HepG2 (cell line): ENCODE data around the gene CALML4. TPM values are rescaled to one million over a fixed set of nuclear protein-coding genes. Genes with fewer than 3 reads are reported as not detected.
A peak's percentile ranks its signal among the peaks of the same experiment; 100 is the strongest.

Experiments
- ATAC-seq: fragments of 200-7000 bp; cut with Tn5 transposase; 3 replicates; pipeline ENCODE4 v1.9.1; 2020; ENCODE audit warnings: mild to moderate bottlenecking, moderate library complexity
- BruUV-seq: library from RNA; stranded (reverse); fragments of 400-500 nt; replicated peaks from 2 replicates; lab custom pipeline; 2021; lab: Mats Ljungman, UMichigan
- CTCF ChIA-PET: fragments of 300-600 bp; formaldehyde crosslinking; extraction: SDS; loops from one replicate; lab custom pipeline; 2021; ENCODE audit warnings: low total read pairs, inconsistent platforms, low intra/inter-chr PET ratio; lab: Yijun Ruan, JAX
- POLR2A ChIA-PET: fragments of 350-600 bp; sonication (Branson Sonifier 250); formaldehyde crosslinking; loops from one replicate; lab custom pipeline; 2020; ENCODE audit warnings: antibody characterized with exemption, inconsistent platforms; lab: Yijun Ruan, JAX
- DNase-seq: peaks from one replicate; pipeline ENCODE4 v3.0.0-alpha.2; 2015; ENCODE audit warnings: low spot score
- FAIRE-seq: peaks from 3 replicates; lab custom pipeline; 2011; peaks lifted over from hg19 to GRCh38; lab: Jason Lieb, UNC
- H2AFZ ChIP-seq: one replicate; pipeline ENCODE4 v1.6.1; 2011; ENCODE audit warnings: low read length, inconsistent platforms
- H3K27ac ChIP-seq: fragments of 300-600 bp; 3 replicates; pipeline ENCODE4 v1.8.0; 2011; ENCODE audit warnings: mixed run types, mild to moderate bottlenecking, mixed read lengths, low read length, inconsistent platforms; ENCODE audit not compliant: insufficient read depth; ENCODE audit errors: extremely low read length
- H3K27me3 ChIP-seq, 2 experiments: fragments of 200-600 bp in 1 of 2; 2 replicates in 1 of 2; 3 replicates in 1 of 2; pipeline versions ENCODE4 v1.6.0 to v1.8.0; 2011; ENCODE audit warnings: low read length in 2 of 2, mild to moderate bottlenecking in 2 of 2, moderate library complexity in 2 of 2, inconsistent platforms in 1 of 2; ENCODE audit not compliant: insufficient read depth in 2 of 2, control insufficient read depth in 1 of 2
- H3K36me3 ChIP-seq, 2 experiments: fragments of 200-600 bp in 1 of 2; replicated peaks in 1 of 2; 2 replicates in 1 of 2; 3 replicates in 1 of 2; pipeline versions ENCODE4 v1.5.1 to v1.8.0; 2011; ENCODE audit warnings: low read length in 2 of 2, inconsistent platforms in 1 of 2; ENCODE audit not compliant: insufficient read depth in 2 of 2, control insufficient read depth in 1 of 2
- H3K4me1 ChIP-seq: 2 replicates; pipeline ENCODE4 v1.5.1; 2012; ENCODE audit warnings: low read length, inconsistent platforms; ENCODE audit not compliant: insufficient read depth
- H3K4me2 ChIP-seq: 2 replicates; pipeline ENCODE4 v1.6.0; 2011; ENCODE audit warnings: low read depth, low read length, inconsistent platforms
- H3K4me3 ChIP-seq, 3 experiments: fragments of 200-600 bp in 1 of 3; sonication (generic), shearing (Covaris generic) in 1 of 3; replicated peaks in 1 of 3; 2 replicates each; pipeline ENCODE4 v1.5.1; 2011 to 2016; ENCODE audit warnings: low read length in 3 of 3, inconsistent platforms in 2 of 3, low read depth in 2 of 3, mild to moderate bottlenecking in 2 of 3, control low read depth in 1 of 3, mixed read lengths in 1 of 3; ENCODE audit not compliant: insufficient read depth in 1 of 3
- H3K79me2 ChIP-seq: one replicate; pipeline ENCODE4 v1.6.1; 2011; ENCODE audit warnings: low read length, inconsistent platforms; ENCODE audit not compliant: insufficient read depth
- H3K9ac ChIP-seq: 2 replicates; pipeline ENCODE4 v1.6.0; 2011; ENCODE audit warnings: mild to moderate bottlenecking, low read depth, low read length, inconsistent platforms; ENCODE audit not compliant: insufficient read depth
- H3K9me3 ChIP-seq: 2 replicates; pipeline ENCODE4 v1.5.1; 2012; ENCODE audit warnings: mild to moderate bottlenecking, low read length
- H4K20me1 ChIP-seq: 2 replicates; pipeline ENCODE4 v1.6.0; 2011; ENCODE audit warnings: inconsistent platforms, mild to moderate bottlenecking, low read length, moderate library complexity; ENCODE audit not compliant: insufficient read depth
- IKZF4 ChIP-seq: sonication (generic); formaldehyde crosslinking; IDR thresholded peaks from 2 replicates; pipeline ENCODE4 v1.5.1; 2020; ENCODE audit warnings: borderline replicate concordance, mild to moderate bottlenecking, low read depth, missing genetic modification reagents; ENCODE audit errors: not compliant biosample characterization
- RARG ChIP-seq: sonication (generic); formaldehyde crosslinking; IDR thresholded peaks from 2 replicates; pipeline ENCODE4 v1.4.0; 2020; ENCODE audit warnings: low read depth, mild to moderate bottlenecking, missing genetic modification reagents
- RBM22 ChIP-seq: fragments of 200-400 bp; formaldehyde crosslinking; optimal IDR thresholded peaks from 2 replicates; pipeline ENCODE3; 2017; ENCODE audit warnings: mild to moderate bottlenecking, low read length, moderate library complexity
- ZNF12 ChIP-seq: sonication (generic); formaldehyde crosslinking; IDR thresholded peaks from 2 replicates; pipeline ENCODE4 v1.5.0; 2020; ENCODE audit warnings: missing genetic modification reagents
- ZNF230 ChIP-seq: sonication (generic); formaldehyde crosslinking; IDR thresholded peaks from 2 replicates; pipeline ENCODE4 v1.4.0; 2020; ENCODE audit warnings: mild to moderate bottlenecking, missing genetic modification reagents
- ZNF281 ChIP-seq: sonication (generic); formaldehyde crosslinking; IDR thresholded peaks from 2 replicates; pipeline ENCODE4 v1.4.0; 2020; ENCODE audit warnings: missing genetic modification reagents, borderline replicate concordance
- WGBS: methylation state at CpG from one replicate; pipeline ENCODE4 v1.1.6; 2017; ENCODE audit warnings: low lambda C conversion rate; 5-methylcytosine and 5-hydroxymethylcytosine counted together
- in situ Hi-C: cut with HindIII; loops from 2 replicates; pipeline ENCODE4 v1.10.0; 2017; ENCODE audit warnings: low pct_unique_long_range_greater_than_20kb; ENCODE audit not compliant: extremely low pct_ligation_motif_present
- intact Hi-C: fragments of 100-400 bp; cut with micrococcal nuclease; formaldehyde crosslinking; loops from one replicate; pipeline ENCODE4 v1.10.0; 2022; ENCODE audit not compliant: unreplicated experiment
- polyA plus RNA-seq, 8 experiments: library from polyadenylated mRNA; depleted of rRNA in 3 of 8; stranded (reverse) in 7 of 8; unstranded in 1 of 8; fragments of >200 nt; fragmentation: Illumina TruSeq in 4 of 8; extraction: Trizol in 4 of 8; gene quantifications; 2 replicates each; pipeline versions ENCODE4 v1.2.1 to v1.2.3, GENCODE V29; 2011 to 2016; ENCODE audit warnings: low read depth in 4 of 8, missing spikeins in 1 of 8, mixed read lengths in 1 of 8; ENCODE audit not compliant: insufficient read depth in 1 of 8
- total RNA-seq, 5 experiments: library from RNA; depleted of rRNA; stranded (reverse); fragments of >200 nt; fragmentation: Illumina TruSeq; extraction: Trizol; gene quantifications; 2 replicates each; pipeline ENCODE4 v1.2.3, GENCODE V29; 2016; ENCODE audit warnings: low read depth in 1 of 5

The CALML4 gene
- total and polyA plus RNA-seq, 2 of the 13 experiments (the other 11 are each of a cell fraction or from before 2014, with no cell fraction given), result 3.6 to 8.7 TPM

GRCh38 chr15:68195336-68196112, 9.6 kb downstream of the CALML4 start:
- BruUV-seq, result no TSS peak
- TF ChIP-seq ZNF12 (CRISPR knock-in tag), result no peak
- no peak for TF ChIP-seq IKZF4 (CRISPR knock-in tag)
- no peak for TF ChIP-seq ZNF230
- no peak for TF ChIP-seq ZNF281
- peak; percentile 69 for TF ChIP-seq RBM22
- TF ChIP-seq RARG (CRISPR knock-in tag), result no peak
- H3K4me1 ChIP-seq, result peaks cover 37% of the 10 kb centered on the region
- no peak overlapping the region for H3K9ac ChIP-seq
- H3K27me3 ChIP-seq, result no peaks in the 10 kb centered on the region
- 97% methylated on average over 6 of the region's 8 CpGs for WGBS
- no peaks in the 10 kb centered on the region for H3K9me3 ChIP-seq
- H4K20me1 ChIP-seq, result no peaks in the 10 kb centered on the region
- DNase-seq (no peak), ATAC-seq (no peak), FAIRE-seq (no peak)
- in situ Hi-C loops, result no loop called here
- CTCF ChIA-PET, result interaction anchor here (2.0 kb wide), 1 partner anchor 15 kb away, joined by 9 read pairs; no protein-coding TSS in a partner anchor
- POLR2A ChIA-PET, result interaction anchor here (1.1 to 1.3 kb wide), 2 partner anchors 10 to 32 kb away, joined by 3 to 4 read pairs; partner anchors contain the start of gene CALML4
- H3K27ac ChIP-seq, result no peak overlapping the region
- H3K4me3 ChIP-seq, result no peak overlapping the region
- no peak overlapping the region for H3K4me2 ChIP-seq
- no peaks in the 10 kb centered on the region for H3K79me2 ChIP-seq
- H2AFZ ChIP-seq, result no peak overlapping the region
- peaks cover 6 to 14% of the 10 kb centered on the region in 2 experiments; a peak in 4 of 5 replicates for H3K36me3 ChIP-seq
- intact Hi-C loops, result loop anchor here (1.0 kb wide), 1 partner anchor 15 kb away; no protein-coding TSS in a partner anchor
